ENCODE data around the gene SKI.

DNA sequence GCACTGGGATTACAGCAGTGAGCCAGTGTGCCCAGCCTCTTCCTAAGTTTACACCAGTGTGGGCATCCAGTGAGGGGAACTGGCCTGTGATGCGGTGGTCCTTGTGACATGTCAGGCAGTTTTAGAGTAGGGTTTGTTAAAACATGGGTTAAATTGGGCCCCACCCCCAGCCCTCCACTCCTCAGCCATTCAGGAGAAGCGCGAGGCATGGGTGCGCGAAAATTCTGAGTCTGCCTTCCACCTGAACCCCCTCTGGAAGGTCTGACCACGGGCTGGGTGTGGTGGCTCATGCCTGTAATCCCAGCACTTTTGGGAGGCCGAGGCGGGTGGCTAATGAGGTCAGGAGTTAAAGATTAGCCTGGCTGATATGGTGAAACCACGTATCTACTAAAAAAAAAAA, 51.7 kb downstream of the SKI start:
- no peak for TF ChIP-seq CTCF (IDR thresholded peaks at IDR 0.05; ENCODE audit: low read length)
- no peak for TF ChIP-seq EZH2 (optimal IDR thresholded peaks at IDR 0.05; ENCODE audit: low read depth, low read length)
- TF ChIP-seq EZH2phosphoT487 (IDR thresholded peaks at IDR 0.05; ENCODE audit: low read length), result no peak

Measured in MM.1S (cell line).